Measurements from ENCODE around the gene KPNA2. TPM values are rescaled to one million over a fixed set of nuclear protein-coding genes. Genes with fewer than 3 reads are reported as not detected.
"Not testable (repeated sequence)": the region's sequence is repeated elsewhere in the genome, so short reads cannot be mapped to it uniquely, and the experiment has no call there.

The KPNA2 gene
- total RNA-seq, 1 donor from 2014 or later: 104 TPM

DNA sequence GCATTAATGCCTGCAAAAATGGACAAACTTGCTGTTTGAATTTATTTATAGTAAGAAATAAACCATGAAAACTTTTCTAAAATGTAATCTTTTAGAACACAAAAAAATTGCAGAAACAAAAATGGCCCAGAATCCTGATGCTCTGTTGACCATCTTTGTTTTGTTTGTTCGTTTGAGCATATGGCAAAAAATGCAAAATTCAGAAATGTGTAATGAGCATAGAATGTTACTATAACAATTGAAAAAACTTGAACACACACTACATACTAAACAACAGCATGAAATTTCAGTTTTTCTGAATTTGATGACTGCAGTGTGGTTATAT, 1.1 kb upstream of the KPNA2 start:
- Mint-ChIP-seq H3K27me3 (ENCODE audit: unreplicated experiment) (peaks cover 3% of the 10 kb centered on the region), H3K27ac (ENCODE audit: unreplicated experiment) (no peak overlapping the region), H3K9me3 (ENCODE audit: unreplicated experiment) (no peaks in the 10 kb centered on the region), H3K36me3 (ENCODE audit: low read depth, unreplicated experiment) (peaks cover 9% of the 10 kb centered on the region), H3K4me1 (ENCODE audit: unreplicated experiment) (peaks cover 9% of the 10 kb centered on the region), H3K4me3 (ENCODE audit: unreplicated experiment) (no peak overlapping the region)
- no peak for DNase-seq (ENCODE audit: low spot score)
- TF ChIP-seq, protein P1, sequence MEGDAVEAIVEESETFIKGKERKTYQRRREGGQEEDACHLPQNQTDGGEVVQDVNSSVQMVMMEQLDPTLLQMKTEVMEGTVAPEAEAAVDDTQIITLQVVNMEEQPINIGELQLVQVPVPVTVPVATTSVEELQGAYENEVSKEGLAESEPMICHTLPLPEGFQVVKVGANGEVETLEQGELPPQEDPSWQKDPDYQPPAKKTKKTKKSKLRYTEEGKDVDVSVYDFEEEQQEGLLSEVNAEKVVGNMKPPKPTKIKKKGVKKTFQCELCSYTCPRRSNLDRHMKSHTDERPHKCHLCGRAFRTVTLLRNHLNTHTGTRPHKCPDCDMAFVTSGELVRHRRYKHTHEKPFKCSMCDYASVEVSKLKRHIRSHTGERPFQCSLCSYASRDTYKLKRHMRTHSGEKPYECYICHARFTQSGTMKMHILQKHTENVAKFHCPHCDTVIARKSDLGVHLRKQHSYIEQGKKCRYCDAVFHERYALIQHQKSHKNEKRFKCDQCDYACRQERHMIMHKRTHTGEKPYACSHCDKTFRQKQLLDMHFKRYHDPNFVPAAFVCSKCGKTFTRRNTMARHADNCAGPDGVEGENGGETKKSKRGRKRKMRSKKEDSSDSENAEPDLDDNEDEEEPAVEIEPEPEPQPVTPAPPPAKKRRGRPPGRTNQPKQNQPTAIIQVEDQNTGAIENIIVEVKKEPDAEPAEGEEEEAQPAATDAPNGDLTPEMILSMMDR (IDR thresholded peaks at IDR 0.05; ENCODE audit: unreplicated experiment): no peak

DNA sequence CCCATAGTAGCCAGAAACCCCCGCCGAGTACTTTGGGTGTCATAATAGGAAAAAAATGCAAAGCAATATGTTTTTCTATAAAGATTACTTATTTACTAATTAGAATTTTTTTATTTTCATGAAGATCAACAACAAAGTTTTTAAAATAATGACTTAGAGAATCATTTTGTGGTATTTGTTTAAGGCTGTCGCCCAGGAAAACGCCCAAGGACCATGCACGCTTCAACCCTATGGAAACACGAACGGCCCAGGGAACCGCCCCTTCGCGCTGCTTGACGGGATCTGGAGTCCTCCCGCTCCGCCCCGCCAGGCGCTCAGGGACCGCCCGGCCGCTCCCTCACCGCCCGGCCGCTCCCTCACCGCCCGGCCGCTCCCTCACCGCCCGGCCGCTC, 408 bp upstream of the KPNA2 start:
- Mint-ChIP-seq H3K9me3 (ENCODE audit: unreplicated experiment) (no peaks in the 10 kb centered on the region), H3K27ac (ENCODE audit: unreplicated experiment) (peak overlapping the region; percentile 83), H3K36me3 (ENCODE audit: low read depth, unreplicated experiment) (peaks cover 9% of the 10 kb centered on the region), H3K4me1 (ENCODE audit: unreplicated experiment) (peaks cover 9% of the 10 kb centered on the region), H3K27me3 (ENCODE audit: unreplicated experiment) (peaks cover 3% of the 10 kb centered on the region), H3K4me3 (ENCODE audit: unreplicated experiment) (peak overlapping the region; percentile 99)
- peak; percentile 88 for DNase-seq (ENCODE audit: low spot score)
- TF ChIP-seq, protein P1 (IDR thresholded peaks at IDR 0.05; ENCODE audit: unreplicated experiment): no peak

DNA sequence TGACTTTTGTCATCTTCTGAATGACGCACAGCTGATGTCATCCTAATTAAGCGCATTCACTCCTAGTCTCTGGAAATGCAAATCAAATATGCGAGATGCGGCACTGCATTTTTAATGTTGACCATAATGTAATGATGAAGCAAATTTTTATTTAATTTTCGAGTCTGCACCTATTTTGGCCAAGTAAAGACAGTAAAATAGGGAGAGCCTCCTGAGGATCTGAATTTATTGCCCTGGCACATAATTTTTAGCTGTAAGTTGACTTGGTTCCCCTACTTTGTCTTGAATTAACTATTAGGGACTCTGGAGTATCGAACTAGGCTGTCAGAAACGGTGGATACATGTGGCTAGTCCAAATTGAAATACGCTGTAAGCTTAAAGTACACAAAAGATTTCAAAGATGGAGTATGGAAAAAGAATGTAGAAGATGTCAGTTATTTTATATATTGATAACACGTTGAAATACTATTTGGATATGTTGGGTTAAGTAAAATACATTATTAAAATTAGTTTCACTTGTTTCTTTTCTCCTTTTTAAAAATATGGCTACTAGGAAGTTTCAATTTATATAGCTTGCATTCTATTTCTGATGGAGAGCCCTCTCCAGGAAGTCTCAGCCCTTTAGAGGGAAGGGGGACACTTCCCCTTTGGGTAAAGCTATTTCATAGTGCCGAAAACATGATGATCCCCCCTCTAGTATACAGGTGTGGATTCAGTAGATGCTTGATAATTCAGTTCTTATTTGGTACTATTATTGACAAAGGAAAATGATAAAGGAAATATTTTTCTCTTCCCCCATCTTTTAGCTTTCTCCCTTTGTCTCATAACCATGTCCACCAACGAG, 991 bp downstream of the KPNA2 start:
- no peak for DNase-seq (ENCODE audit: low spot score)
- Mint-ChIP-seq H3K27me3 (ENCODE audit: unreplicated experiment) (peaks cover 3% of the 10 kb centered on the region), H3K4me3 (ENCODE audit: unreplicated experiment) (peak overlapping the region; percentile 99), H3K4me1 (ENCODE audit: unreplicated experiment) (peaks cover 9% of the 10 kb centered on the region), H3K36me3 (ENCODE audit: low read depth, unreplicated experiment) (peaks cover 9% of the 10 kb centered on the region), H3K9me3 (ENCODE audit: unreplicated experiment) (no peaks in the 10 kb centered on the region), H3K27ac (ENCODE audit: unreplicated experiment) (peak overlapping the region; percentile 89)
- TF ChIP-seq, protein P1 (IDR thresholded peaks at IDR 0.05; ENCODE audit: unreplicated experiment): no peak

DNA sequence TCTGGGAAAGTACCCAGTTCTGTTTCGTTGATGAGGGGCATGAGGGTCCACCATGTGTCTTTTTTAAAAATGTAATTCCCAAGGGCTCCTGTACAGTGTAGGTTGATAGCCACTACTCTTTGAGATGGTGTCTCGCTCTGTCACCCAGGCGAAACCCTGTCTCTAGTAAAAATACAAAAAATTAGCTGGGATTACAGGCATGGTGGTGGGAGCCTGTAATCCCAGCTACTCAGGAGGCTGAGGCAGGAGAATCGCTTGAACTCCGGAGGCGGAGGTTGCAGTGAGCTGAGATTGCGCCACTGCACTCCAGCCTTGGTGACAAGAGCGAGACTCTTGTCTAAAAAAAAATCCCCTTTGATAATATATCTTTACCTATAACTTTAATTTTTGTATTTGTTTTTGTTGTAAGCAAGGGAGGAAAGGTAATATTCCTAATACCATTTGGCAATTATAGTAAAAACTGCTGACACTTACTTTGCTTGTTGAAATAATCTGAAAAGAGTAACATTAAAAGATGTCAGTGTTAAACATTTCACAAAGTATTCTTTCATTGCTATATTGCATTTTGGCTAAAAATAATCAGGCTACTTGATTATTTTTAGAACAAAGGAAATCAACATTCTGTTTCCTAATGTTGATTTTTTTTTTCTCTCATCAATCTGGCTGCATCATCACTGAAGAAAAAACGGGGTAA, 11.8 kb downstream of the KPNA2 start:
- Mint-ChIP-seq H3K27ac (ENCODE audit: unreplicated experiment) (no peak overlapping the region), H3K4me1 (ENCODE audit: unreplicated experiment) (no peaks in the 10 kb centered on the region)
- TF ChIP-seq, protein P1 (IDR thresholded peaks at IDR 0.05; ENCODE audit: unreplicated experiment): no peak

DNA sequence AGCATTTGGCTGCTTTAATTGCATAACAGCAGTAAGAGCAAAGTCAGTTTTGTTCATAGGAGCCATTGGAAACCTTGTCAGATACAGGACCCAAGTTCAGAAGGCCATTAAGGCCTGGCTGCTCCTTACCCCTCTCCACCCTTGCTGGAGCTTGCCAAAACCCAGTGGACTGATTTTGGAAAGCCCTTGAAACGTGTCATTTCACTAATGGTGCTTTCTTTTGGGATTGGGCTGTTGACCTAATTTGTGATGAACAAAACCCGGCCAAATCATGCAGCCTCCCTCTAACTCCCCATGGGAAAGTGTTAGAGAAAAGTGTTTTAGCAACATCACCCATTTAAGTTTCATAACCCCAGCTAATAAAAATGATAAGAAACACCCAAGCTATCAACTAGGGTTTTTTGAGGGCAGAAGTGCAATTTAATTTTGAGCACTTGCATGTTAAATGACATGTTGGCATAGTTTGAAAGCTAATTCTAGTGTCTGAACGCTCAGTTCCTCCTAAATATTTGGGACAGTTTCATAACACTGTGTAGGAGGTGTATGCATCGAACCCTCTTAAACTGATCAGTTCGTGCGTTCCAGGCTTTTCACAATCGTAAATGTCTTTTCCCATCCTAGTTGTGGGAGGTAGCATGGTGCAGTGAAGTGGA, 12.5 kb downstream of the KPNA2 start:
- not testable (repeated sequence) for H3K9me3 Mint-ChIP-seq (ENCODE audit: unreplicated experiment); DNase-seq (ENCODE audit: low spot score); H3K4me1 Mint-ChIP-seq (ENCODE audit: unreplicated experiment); H3K27me3 Mint-ChIP-seq (ENCODE audit: unreplicated experiment); H3K27ac Mint-ChIP-seq (ENCODE audit: unreplicated experiment); H3K4me3 Mint-ChIP-seq (ENCODE audit: unreplicated experiment)
- H3K36me3 Mint-ChIP-seq (ENCODE audit: low read depth, unreplicated experiment): peaks cover 26% of the 10 kb centered on the region

More for the DNA sequence above, 11.8 kb downstream of the KPNA2 start:
- no peaks in the 10 kb centered on the region for H3K9me3 Mint-ChIP-seq (ENCODE audit: unreplicated experiment)
- H3K4me3 Mint-ChIP-seq (ENCODE audit: unreplicated experiment): no peak overlapping the region
- H3K36me3 Mint-ChIP-seq (ENCODE audit: low read depth, unreplicated experiment): peaks cover 29% of the 10 kb centered on the region
- H3K27me3 Mint-ChIP-seq (ENCODE audit: unreplicated experiment): no peaks in the 10 kb centered on the region
- DNase-seq (ENCODE audit: low spot score): no peak
